Measurements from ENCODE around the gene SLC22A5.

Gene SLC22A5

DNA sequence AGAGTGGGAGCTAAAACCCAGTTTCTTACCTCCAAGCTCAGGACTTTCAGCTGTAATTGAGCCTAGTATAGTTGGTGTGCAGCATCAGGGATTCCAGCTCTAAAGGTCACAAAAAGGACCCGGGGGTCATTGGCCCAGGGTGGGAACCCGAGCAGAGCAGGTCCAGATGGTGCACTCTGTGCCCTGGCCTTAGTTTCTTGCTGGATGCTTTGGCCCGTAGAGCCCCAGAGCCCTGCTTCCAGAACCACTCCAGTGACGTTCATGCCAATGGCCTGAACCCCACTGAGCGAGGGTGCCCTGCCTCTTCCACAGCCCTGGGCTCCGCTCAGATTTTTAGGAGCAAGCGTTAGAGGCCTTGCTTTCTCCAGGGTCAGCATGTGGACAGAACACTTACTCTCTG lies 8.2 kb downstream of the SLC22A5 start:
- Histone ChIP-seq H3K9me3 (ENCODE audit: control insufficient read depth, low read length) (no peaks in the 10 kb centered on the region), H3K27me3 (ENCODE audit: control insufficient read depth, insufficient read depth, low read length, poor library complexity, severe bottlenecking) (no peaks in the 10 kb centered on the region), H3K27ac (ENCODE audit: insufficient read depth, low read depth, low read length, poor library complexity, severe bottlenecking) (no peak overlapping the region), H3K36me3 (ENCODE audit: control insufficient read depth, insufficient read depth, low read length) (no peaks in the 10 kb centered on the region), H3K4me1 (ENCODE audit: control insufficient read depth, insufficient read depth, low read length) (no peaks in the 10 kb centered on the region), H3K4me3 (ENCODE audit: insufficient read depth, low read depth, low read length) (no peak overlapping the region)
- WGBS, 2 experiments, result 84% methylated on average over 7 of the region's 7 CpGs

DNA sequence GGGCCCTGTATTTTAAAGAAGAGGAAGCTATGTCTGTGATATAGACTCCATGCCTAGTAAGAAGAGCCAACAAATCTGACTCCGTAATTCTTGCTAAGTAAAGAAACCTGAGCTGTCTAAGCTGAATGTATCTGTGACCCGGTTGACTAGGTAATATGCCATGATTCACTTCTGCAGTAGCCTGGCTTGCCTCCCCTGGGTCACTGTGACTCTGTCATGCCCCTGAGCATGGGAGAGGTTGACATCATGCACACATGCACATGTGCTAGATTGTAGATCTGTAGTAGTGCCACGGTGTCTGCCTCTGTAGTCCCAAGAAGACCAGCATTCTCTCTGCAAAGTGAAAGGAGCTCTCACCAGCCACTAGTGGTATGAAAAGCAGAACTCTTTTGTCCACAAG lies 9.1 kb downstream of the SLC22A5 start:
- Histone ChIP-seq H3K4me3 (ENCODE audit: insufficient read depth, low read depth, low read length) (no peak overlapping the region), H3K36me3 (ENCODE audit: control insufficient read depth, insufficient read depth, low read length) (no peaks in the 10 kb centered on the region), H3K27me3 (ENCODE audit: control insufficient read depth, insufficient read depth, low read length, poor library complexity, severe bottlenecking) (no peaks in the 10 kb centered on the region), H3K27ac (ENCODE audit: insufficient read depth, low read depth, low read length, poor library complexity, severe bottlenecking) (no peak overlapping the region), H3K9me3 (ENCODE audit: control insufficient read depth, low read length) (no peaks in the 10 kb centered on the region), H3K4me1 (ENCODE audit: control insufficient read depth, insufficient read depth, low read length) (no peaks in the 10 kb centered on the region)
- WGBS, 2 experiments, result 91 to 93% methylated on average over 3 of the region's 3 CpGs

GRCh38 chr5:132380047-132380446 lies 10.5 kb downstream of the SLC22A5 start:
- Histone ChIP-seq H3K27ac (ENCODE audit: insufficient read depth, low read depth, low read length, poor library complexity, severe bottlenecking) (no peak overlapping the region), H3K36me3 (ENCODE audit: control insufficient read depth, insufficient read depth, low read length) (no peaks in the 10 kb centered on the region), H3K9me3 (ENCODE audit: control insufficient read depth, low read length) (no peaks in the 10 kb centered on the region), H3K4me1 (ENCODE audit: control insufficient read depth, insufficient read depth, low read length) (no peaks in the 10 kb centered on the region), H3K27me3 (ENCODE audit: control insufficient read depth, insufficient read depth, low read length, poor library complexity, severe bottlenecking) (no peaks in the 10 kb centered on the region), H3K4me3 (ENCODE audit: insufficient read depth, low read depth, low read length) (no peak overlapping the region)
- 91 to 93% methylated on average over 6 of the region's 6 CpGs for WGBS, 2 experiments

- 76 to 85% methylated on average over 2 of the region's 2 CpGs for WGBS, 2 experiments
- Histone ChIP-seq H3K27me3 (ENCODE audit: control insufficient read depth, insufficient read depth, low read length, poor library complexity, severe bottlenecking) (no peaks in the 10 kb centered on the region), H3K4me3 (ENCODE audit: insufficient read depth, low read depth, low read length) (no peak overlapping the region), H3K27ac (ENCODE audit: insufficient read depth, low read depth, low read length, poor library complexity, severe bottlenecking) (no peak overlapping the region), H3K4me1 (ENCODE audit: control insufficient read depth, insufficient read depth, low read length) (no peaks in the 10 kb centered on the region), H3K9me3 (ENCODE audit: control insufficient read depth, low read length) (no peaks in the 10 kb centered on the region), H3K36me3 (ENCODE audit: control insufficient read depth, insufficient read depth, low read length) (no peaks in the 10 kb centered on the region)
Measured at GRCh38 chr5:132380741-132381140, 11.2 kb downstream of the SLC22A5 start.

DNA sequence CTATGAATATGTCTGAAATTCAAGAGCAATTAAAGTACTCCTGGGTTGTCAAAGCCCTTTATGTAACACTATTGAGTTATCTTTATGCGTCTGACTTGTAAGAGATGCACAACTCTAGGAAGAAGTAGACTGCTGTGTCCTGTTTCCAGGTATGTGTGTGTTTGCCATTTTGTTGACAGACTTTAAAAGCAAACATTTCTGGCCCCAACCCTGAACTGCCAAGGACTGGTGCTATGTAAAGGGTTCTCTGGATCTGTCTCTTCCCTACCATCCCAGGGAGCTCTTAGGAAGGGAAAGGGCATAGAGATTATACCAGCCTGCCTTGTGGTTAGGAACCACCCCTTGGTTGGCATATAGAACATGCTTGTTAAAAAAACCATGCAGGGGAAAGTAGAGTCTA lies 12.1 kb downstream of the SLC22A5 start:
- no peaks in the 10 kb centered on the region for H3K27me3 ChIP-seq (ENCODE audit: control insufficient read depth, insufficient read depth, low read length, poor library complexity, severe bottlenecking)
- H3K4me1 ChIP-seq (ENCODE audit: control insufficient read depth, insufficient read depth, low read length), result no peaks in the 10 kb centered on the region
- H3K9me3 ChIP-seq (ENCODE audit: control insufficient read depth, low read length), result no peaks in the 10 kb centered on the region
- H3K27ac ChIP-seq (ENCODE audit: insufficient read depth, low read depth, low read length, poor library complexity, severe bottlenecking), result no peak overlapping the region
- H3K36me3 ChIP-seq (ENCODE audit: control insufficient read depth, insufficient read depth, low read length), result no peaks in the 10 kb centered on the region
- no peak overlapping the region for H3K4me3 ChIP-seq (ENCODE audit: insufficient read depth, low read depth, low read length)
- 100% methylated on average over 1 of the region's 1 CpG for WGBS, 2 experiments

- 92 to 100% methylated on average over 1 of the region's 1 CpG for WGBS, 2 experiments
Measured at GRCh38 chr5:132383261-132383660, 13.8 kb downstream of the SLC22A5 start.

GRCh38 chr5:132383984-132384383 lies 14.5 kb downstream of the SLC22A5 start:
- H3K9me3 ChIP-seq (ENCODE audit: control insufficient read depth, low read length), result no peaks in the 10 kb centered on the region
- no peaks in the 10 kb centered on the region for H3K36me3 ChIP-seq (ENCODE audit: control insufficient read depth, insufficient read depth, low read length)
- H3K27ac ChIP-seq (ENCODE audit: insufficient read depth, low read depth, low read length, poor library complexity, severe bottlenecking), result no peak overlapping the region
- H3K4me1 ChIP-seq (ENCODE audit: control insufficient read depth, insufficient read depth, low read length), result no peaks in the 10 kb centered on the region
- H3K4me3 ChIP-seq (ENCODE audit: insufficient read depth, low read depth, low read length), result no peak overlapping the region
- 94 to 95% methylated on average over 5 of the region's 5 CpGs for WGBS, 2 experiments
- no peaks in the 10 kb centered on the region for H3K27me3 ChIP-seq (ENCODE audit: control insufficient read depth, insufficient read depth, low read length, poor library complexity, severe bottlenecking)

More at GRCh38 chr5:132383261-132383660, 13.8 kb downstream of the SLC22A5 start:
- Histone ChIP-seq H3K4me1 (ENCODE audit: control insufficient read depth, insufficient read depth, low read length) (no peaks in the 10 kb centered on the region), H3K27ac (ENCODE audit: insufficient read depth, low read depth, low read length, poor library complexity, severe bottlenecking) (no peak overlapping the region), H3K4me3 (ENCODE audit: insufficient read depth, low read depth, low read length) (no peak overlapping the region), H3K9me3 (ENCODE audit: control insufficient read depth, low read length) (no peaks in the 10 kb centered on the region), H3K36me3 (ENCODE audit: control insufficient read depth, insufficient read depth, low read length) (no peaks in the 10 kb centered on the region), H3K27me3 (ENCODE audit: control insufficient read depth, insufficient read depth, low read length, poor library complexity, severe bottlenecking) (no peaks in the 10 kb centered on the region)

GRCh38 chr5:132384506-132385050 lies 15.1 kb downstream of the SLC22A5 start:
- no peaks in the 10 kb centered on the region for H3K9me3 ChIP-seq (ENCODE audit: control insufficient read depth, low read length)
- no peaks in the 10 kb centered on the region for H3K4me1 ChIP-seq (ENCODE audit: control insufficient read depth, insufficient read depth, low read length)
- WGBS, 2 experiments, result 91% methylated on average over 4 of the region's 4 CpGs
- no peak overlapping the region for H3K4me3 ChIP-seq (ENCODE audit: insufficient read depth, low read depth, low read length)
- H3K27me3 ChIP-seq (ENCODE audit: control insufficient read depth, insufficient read depth, low read length, poor library complexity, severe bottlenecking), result no peaks in the 10 kb centered on the region
- no peaks in the 10 kb centered on the region for H3K36me3 ChIP-seq (ENCODE audit: control insufficient read depth, insufficient read depth, low read length)
- no peak overlapping the region for H3K27ac ChIP-seq (ENCODE audit: insufficient read depth, low read depth, low read length, poor library complexity, severe bottlenecking)

DNA sequence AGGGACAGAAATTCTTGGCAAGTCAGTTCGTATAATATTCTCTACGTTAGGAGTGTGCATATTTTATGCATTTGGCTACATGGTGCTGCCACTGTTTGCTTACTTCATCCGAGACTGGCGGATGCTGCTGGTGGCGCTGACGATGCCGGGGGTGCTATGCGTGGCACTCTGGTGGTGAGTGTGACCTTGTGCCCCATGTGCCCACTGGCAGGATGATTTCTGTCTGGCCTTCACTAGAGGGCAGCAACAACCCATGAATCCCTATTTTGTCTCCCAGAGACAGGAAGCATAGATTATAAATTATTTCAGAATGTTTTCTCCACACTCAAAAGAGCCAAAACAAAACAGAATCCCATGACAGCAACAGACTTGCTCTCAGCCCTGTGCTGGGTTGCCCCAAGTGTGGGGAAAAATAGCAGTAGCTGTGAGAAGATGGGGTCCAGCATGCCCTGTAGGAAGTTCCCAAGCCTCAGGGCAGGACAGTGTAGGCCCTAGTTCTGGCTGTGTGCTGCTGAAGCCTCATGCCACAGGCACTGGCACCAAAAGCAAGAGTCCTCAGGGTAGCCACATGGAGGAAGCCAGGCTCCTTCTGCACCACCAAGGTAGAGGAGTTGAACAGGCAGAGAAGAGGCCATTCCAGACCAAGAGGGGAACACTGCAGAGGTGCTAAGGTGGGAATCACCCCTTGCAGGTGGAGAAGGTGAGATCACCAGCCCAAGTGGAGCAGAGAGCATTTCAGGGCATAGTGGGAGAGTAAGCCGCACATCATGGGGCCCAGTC lies 16.0 kb downstream of the SLC22A5 start:
- H3K36me3 ChIP-seq (ENCODE audit: control insufficient read depth, insufficient read depth, low read length), result no peaks in the 10 kb centered on the region
- H3K4me3 ChIP-seq (ENCODE audit: insufficient read depth, low read depth, low read length), result no peak overlapping the region
- no peaks in the 10 kb centered on the region for H3K4me1 ChIP-seq (ENCODE audit: control insufficient read depth, insufficient read depth, low read length)
- no peak overlapping the region for H3K27ac ChIP-seq (ENCODE audit: insufficient read depth, low read depth, low read length, poor library complexity, severe bottlenecking)
- H3K9me3 ChIP-seq (ENCODE audit: control insufficient read depth, low read length), result no peaks in the 10 kb centered on the region
- H3K27me3 ChIP-seq (ENCODE audit: control insufficient read depth, insufficient read depth, low read length, poor library complexity, severe bottlenecking), result no peaks in the 10 kb centered on the region
- WGBS, 2 experiments, result 85 to 89% methylated on average over 9 of the region's 9 CpGs

DNA sequence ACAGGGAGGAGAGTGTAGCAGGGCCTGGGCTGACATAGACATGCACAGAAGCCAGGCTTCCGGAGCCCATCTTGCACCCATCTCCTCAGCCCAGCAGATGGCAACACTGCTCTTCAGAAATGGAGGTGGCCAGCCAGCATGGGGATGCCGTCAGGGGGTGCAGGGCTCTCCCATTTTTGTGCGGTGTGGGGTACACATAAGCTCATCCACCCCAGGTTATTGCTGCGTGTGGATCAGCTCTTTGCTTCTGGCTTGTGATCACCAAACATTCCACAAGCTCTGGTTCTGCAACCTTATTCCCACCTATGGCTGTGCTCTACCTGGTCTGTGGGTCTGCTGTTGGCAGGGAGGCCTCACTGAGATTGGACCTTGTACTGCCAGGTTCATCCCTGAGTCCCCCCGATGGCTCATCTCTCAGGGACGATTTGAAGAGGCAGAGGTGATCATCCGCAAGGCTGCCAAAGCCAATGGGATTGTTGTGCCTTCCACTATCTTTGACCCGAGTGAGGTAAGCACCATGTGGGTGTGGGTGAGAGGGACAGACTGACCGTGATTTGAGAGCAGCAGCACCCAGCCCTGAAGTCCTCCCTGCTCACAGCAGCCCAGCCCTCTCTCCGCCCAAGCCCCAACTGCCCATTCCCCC lies 17.3 kb downstream of the SLC22A5 start:
- Histone ChIP-seq H3K27ac (ENCODE audit: insufficient read depth, low read depth, low read length, poor library complexity, severe bottlenecking) (no peak overlapping the region), H3K27me3 (ENCODE audit: control insufficient read depth, insufficient read depth, low read length, poor library complexity, severe bottlenecking) (no peaks in the 10 kb centered on the region)
- 55 to 60% methylated on average over 10 of the region's 10 CpGs for WGBS, 2 experiments

More for the DNA sequence above, 17.3 kb downstream of the SLC22A5 start:
- H3K36me3 ChIP-seq (ENCODE audit: control insufficient read depth, insufficient read depth, low read length), result no peaks in the 10 kb centered on the region
- no peak overlapping the region for H3K4me3 ChIP-seq (ENCODE audit: insufficient read depth, low read depth, low read length)
- H3K9me3 ChIP-seq (ENCODE audit: control insufficient read depth, low read length), result no peaks in the 10 kb centered on the region
- no peaks in the 10 kb centered on the region for H3K4me1 ChIP-seq (ENCODE audit: control insufficient read depth, insufficient read depth, low read length)
